Measurements from ENCODE around the gene OR12D3.

OR12D3 gene

DNA sequence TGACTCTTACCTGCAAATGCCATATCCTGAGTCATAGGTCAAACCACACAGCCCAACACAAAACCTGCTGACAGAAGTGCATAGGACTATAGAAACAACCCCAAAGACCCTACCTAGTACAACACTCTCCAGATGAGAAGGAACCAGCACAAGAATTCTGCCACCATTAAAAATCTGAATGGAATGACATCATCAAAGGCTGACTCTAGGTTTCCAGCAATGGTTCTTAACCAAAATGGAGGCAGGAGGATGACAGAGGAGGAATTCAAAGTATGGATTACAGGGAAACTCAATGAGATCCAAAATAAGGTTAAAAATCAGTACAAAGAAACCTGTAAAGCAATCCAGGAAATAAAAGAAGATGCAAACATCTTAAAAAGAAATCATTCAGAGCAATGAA lies 42.4 kb downstream of the OR12D3 start:
- Histone ChIP-seq H3K9ac (ENCODE audit: low read depth, low read length) (no peak overlapping the region), H3K36me3 (ENCODE audit: insufficient read depth, low read length) (no peaks in the 10 kb centered on the region), H3K4me1 (ENCODE audit: insufficient read depth, low read length) (no peaks in the 10 kb centered on the region), H3K9me3 (ENCODE audit: control insufficient read depth, insufficient read depth, low read length) (no peaks in the 10 kb centered on the region)

DNA sequence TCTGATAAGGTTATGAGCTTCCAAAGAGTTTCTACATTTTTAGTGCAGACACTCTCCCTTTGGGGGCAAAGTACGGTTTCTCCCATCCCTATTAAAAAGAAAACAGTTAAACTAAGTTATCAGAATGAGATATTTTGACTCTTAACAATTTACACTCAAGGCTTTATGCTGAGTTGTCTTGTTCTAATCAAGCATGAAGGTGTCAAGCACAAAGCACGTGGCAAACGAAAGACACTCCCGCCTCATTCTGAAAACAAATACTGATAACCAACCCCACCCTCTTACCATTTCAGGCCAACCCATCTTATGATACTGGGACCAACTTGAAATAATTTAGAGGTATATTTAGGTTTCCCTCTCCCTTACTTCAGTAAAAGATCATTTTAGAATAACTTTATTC lies 49.3 kb downstream of the OR12D3 start:
- Histone ChIP-seq H3K9ac (ENCODE audit: low read depth, low read length) (no peak overlapping the region), H3K4me1 (ENCODE audit: insufficient read depth, low read length) (no peaks in the 10 kb centered on the region), H3K9me3 (ENCODE audit: control insufficient read depth, insufficient read depth, low read length) (no peaks in the 10 kb centered on the region), H3K36me3 (ENCODE audit: insufficient read depth, low read length) (no peaks in the 10 kb centered on the region)

All from ES-I3 (cell line).